Heart left ventricle (tissue), 16 donors: ENCODE data around the gene SLC9A9. TPM values are rescaled to one million over a fixed set of nuclear protein-coding genes. Genes with fewer than 3 reads are reported as not detected.

Experiments
- ATAC-seq, 4 donors: fragments of 200-7000 bp; cut with Tn5 transposase; one replicate each; pipeline ENCODE4 v1.9.1; 2020 to 2022; ENCODE audit warnings: moderate library complexity in 4 of 4, mild to moderate bottlenecking in 3 of 4, moderate number of reproducible peaks in 1 of 4
- DNase-seq, 5 donors: peaks; one replicate each; pipeline ENCODE4 v3.0.0-alpha.2; 2020
- H3K27ac ChIP-seq, 12 donors: fragments of 200-600 bp; sonication (generic) in 4 of 12; one replicate each; pipeline versions ENCODE4 v1.5.0 to v1.8.0; 2016 to 2022; ENCODE audit warnings: mild to moderate bottlenecking in 2 of 12
- H3K27me3 ChIP-seq, 9 donors: fragments of 200-600 bp; sonication (generic) in 2 of 9; one replicate each; pipeline versions ENCODE4 v1.5.1 to v1.8.0; 2016 to 2022; ENCODE audit warnings: mild to moderate bottlenecking in 3 of 9
- H3K36me3 ChIP-seq, 9 donors: fragments of 200-600 bp; sonication (generic) in 2 of 9; one replicate each; pipeline versions ENCODE4 v1.5.0 to v1.8.0; 2018 to 2022; ENCODE audit warnings: mild to moderate bottlenecking in 2 of 9
- H3K4me1 ChIP-seq, 12 donors: fragments of 200-600 bp; sonication (generic) in 4 of 12; one replicate each; pipeline versions ENCODE4 v1.5.0 to v1.8.0; 2016 to 2022; ENCODE audit warnings: mild to moderate bottlenecking in 3 of 12
- H3K4me3 ChIP-seq, 12 donors: fragments of 200-600 bp; sonication (generic) in 4 of 12; one replicate each; pipeline versions ENCODE4 v1.5.0 to v1.8.0; 2017 to 2022; ENCODE audit warnings: mild to moderate bottlenecking in 9 of 12, moderate library complexity in 4 of 12
- H3K9me3 ChIP-seq, 12 donors: fragments of 200-600 bp; sonication (generic) in 4 of 12; one replicate each; pipeline versions ENCODE4 v1.5.0 to v1.8.0; 2016 to 2022; ENCODE audit warnings: mild to moderate bottlenecking in 1 of 12
- POLR2A ChIP-seq, 2 donors: fragments of 450-650 bp; IDR thresholded peaks; one replicate each; pipeline ENCODE4 v1.6.1; 2017; ENCODE audit warnings: antibody characterized with exemption in 2 of 2, mild to moderate bottlenecking in 2 of 2, moderate library complexity in 2 of 2
- WGBS, 4 donors: extraction: QIAGEN DNeasy Blood & Tissue Kit in 2 of 4; methylation state at CpG; one replicate each; pipeline versions ENCODE4 v1.1.5 to v1.1.7; 2013 to 2018; 5-methylcytosine and 5-hydroxymethylcytosine counted together
- intact Hi-C, 10 donors: fragments of 100-400 bp; cut with DNase I; formaldehyde crosslinking; loops; one replicate each; pipeline versions ENCODE4 v1.11.1 to v1.14.2; 2022
- polyA plus RNA-seq, 2 donors: library from polyadenylated mRNA; stranded (reverse); fragments of 200-250 nt; gene quantifications; one replicate each; pipeline ENCODE4 v1.2.3, GENCODE V29; 2013
- total RNA-seq, 9 donors: library from RNA; depleted of rRNA in 2 of 9; stranded (reverse); fragments of >200 nt in 2 of 9; fragmentation: NEBNext Ultra II Directional in 3 of 9; extraction: Animal tissue kit (Norgen Biotek cat#: 25700) in 3 of 9; gene quantifications; one replicate each; pipeline versions ENCODE4 v1.1.0 to v1.2.4, GENCODE V29; 2016 to 2023
- TF ChIP-seq, protein P1 (sequence below), 12 donors: fragments of 200-600 bp; sonication (generic) in 4 of 12; IDR thresholded peaks; one replicate each; pipeline versions ENCODE4 v1.5.0 to v1.8.0; 2018 to 2022; ENCODE audit warnings: antibody characterized with exemption in 12 of 12, mild to moderate bottlenecking in 5 of 12
- donor health status: ischemic (EF 13 %, LVEDD 7.1; RV severe dilation, severe dysfunction).
- donor health status: healthy with polysubstance abuse.
- donor health status: DM: no; HTN: yes; CAD: no.
- donor health status: DM: no; HTN: no; CAD: no.
- donor health status: ischemic (EF 25% LVEDD 6.9; RV normal size, moderate dysfunction).
- donor health status: ischemic (EF 25% LVEDD 5.7; RV mildly dilated, moderate dysfunction).
- donor health status: healthy.
- donor health status: DM: yes; HTN: yes; CAD: no.
- donor health status: ischemic (EF 35%, LVEDD 5.7; RV mildly dilated, moderate dysfunction).
- donor health status: nonischemic (EF 11% LVEDD 7.7; RV severe dilation, severe dysfunction).
- donor health status: DM: yes; HTN: yes; CAD: no.
- donor health status: PGD.
- donor health status: ischemic (EF 29% LVEDD 5.4; RV normal size, mild dysfunction).
- donor health status: nonischemic (EF 23%, LVEDD 6.1; RV moderate dilation, normal function).

The SLC9A9 gene
- total and polyA plus RNA-seq, 11 donors, result 0.76 to 17.5 (median 3.3) TPM

DNA sequence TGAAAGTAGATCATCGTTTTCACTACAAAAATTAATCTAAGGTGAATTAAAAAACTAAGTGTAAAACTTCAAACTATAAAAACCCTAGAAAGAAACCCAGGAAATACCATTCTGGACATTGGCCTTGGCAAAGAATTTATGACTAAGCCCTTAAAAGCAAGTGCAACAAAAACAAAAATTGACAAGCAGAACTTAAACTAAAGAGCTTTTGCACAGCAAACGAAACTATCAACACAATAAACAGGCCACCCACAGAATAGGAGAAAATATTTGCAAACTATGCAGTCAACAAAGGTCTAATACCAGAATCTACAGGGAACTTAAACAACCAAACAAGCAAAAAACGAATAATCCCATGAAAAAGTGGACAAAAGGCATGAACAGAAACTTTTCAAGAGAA is 426.7 kb downstream of the SLC9A9 start:
- intact Hi-C loops, result no loop called here
- H3K27me3 ChIP-seq, result no peaks in the 10 kb centered on the region
- H3K4me1 ChIP-seq, result no peaks in the 10 kb centered on the region
- ATAC-seq (no peak), DNase-seq (no peak)
- WGBS, 4 donors, result 81 to 82% (median 82%) methylated on average over 3 of the region's 3 CpGs
- TF ChIP-seq, protein P1, sequence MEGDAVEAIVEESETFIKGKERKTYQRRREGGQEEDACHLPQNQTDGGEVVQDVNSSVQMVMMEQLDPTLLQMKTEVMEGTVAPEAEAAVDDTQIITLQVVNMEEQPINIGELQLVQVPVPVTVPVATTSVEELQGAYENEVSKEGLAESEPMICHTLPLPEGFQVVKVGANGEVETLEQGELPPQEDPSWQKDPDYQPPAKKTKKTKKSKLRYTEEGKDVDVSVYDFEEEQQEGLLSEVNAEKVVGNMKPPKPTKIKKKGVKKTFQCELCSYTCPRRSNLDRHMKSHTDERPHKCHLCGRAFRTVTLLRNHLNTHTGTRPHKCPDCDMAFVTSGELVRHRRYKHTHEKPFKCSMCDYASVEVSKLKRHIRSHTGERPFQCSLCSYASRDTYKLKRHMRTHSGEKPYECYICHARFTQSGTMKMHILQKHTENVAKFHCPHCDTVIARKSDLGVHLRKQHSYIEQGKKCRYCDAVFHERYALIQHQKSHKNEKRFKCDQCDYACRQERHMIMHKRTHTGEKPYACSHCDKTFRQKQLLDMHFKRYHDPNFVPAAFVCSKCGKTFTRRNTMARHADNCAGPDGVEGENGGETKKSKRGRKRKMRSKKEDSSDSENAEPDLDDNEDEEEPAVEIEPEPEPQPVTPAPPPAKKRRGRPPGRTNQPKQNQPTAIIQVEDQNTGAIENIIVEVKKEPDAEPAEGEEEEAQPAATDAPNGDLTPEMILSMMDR (IDR thresholded peaks at IDR 0.05), result no peak
- peaks cover 0 to 3% (median 0%) of the 10 kb centered on the region in 12 donors for H3K9me3 ChIP-seq
- H3K36me3 ChIP-seq, result no peaks in the 10 kb centered on the region
- no peak overlapping the region for H3K27ac ChIP-seq
- no peak overlapping the region for H3K4me3 ChIP-seq

DNA sequence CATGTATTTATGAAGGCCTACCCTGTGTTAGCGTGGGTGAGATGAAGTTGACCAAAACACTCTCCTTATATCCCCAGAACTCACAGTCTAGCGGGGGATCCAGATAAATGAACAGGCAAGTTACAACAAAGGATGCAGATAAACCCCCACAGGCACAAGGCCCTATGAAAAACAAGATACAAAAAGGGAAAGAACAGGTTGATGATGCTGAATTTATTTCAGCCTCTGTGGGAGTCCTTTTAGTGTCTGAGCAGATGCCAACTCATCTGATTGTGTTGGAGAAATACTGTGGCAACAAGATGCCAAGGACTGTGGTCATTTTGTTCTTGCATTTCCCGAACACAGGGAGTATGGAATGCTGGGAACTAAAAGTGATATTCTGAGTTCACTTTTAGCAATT is 428.7 kb downstream of the SLC9A9 start:
- no peaks in the 10 kb centered on the region for H3K36me3 ChIP-seq
- TF ChIP-seq, protein P1 (IDR thresholded peaks at IDR 0.05), result no peak
- TF ChIP-seq POLR2A (IDR thresholded peaks at IDR 0.05), result no peak
- H3K27ac ChIP-seq, result no peak overlapping the region
- H3K4me3 ChIP-seq, result no peak overlapping the region
- peaks cover 0 to 9% (median 0%) of the 10 kb centered on the region in 12 donors for H3K9me3 ChIP-seq
- no peaks in the 10 kb centered on the region for H3K4me1 ChIP-seq
- intact Hi-C loops, result no loop called here
- no peaks in the 10 kb centered on the region for H3K27me3 ChIP-seq
- DNase-seq (no peak), ATAC-seq (no peak)
- WGBS, 4 donors, result 80 to 94% (median 88%) methylated on average over 3 of the region's 3 CpGs

DNA sequence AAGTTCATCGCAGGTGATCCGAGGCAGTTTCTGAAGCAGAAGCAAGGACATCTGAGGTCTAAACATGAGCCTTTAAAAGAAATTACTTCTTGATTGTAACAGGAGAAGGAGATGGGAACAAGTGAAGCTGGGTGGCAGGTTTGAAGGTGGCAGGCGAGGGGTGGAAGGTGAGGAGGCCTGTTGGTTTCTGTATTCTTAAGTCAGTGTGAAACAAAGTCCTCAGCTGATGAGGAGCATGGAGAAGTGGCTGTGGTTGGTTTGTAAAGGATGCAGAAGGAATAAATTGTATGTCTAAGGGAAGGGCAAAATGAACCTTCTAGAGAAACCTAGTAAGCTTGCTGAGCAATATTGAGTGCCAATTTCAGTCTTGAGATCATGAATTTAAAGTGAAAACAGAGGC is 429.9 kb downstream of the SLC9A9 start:
- Histone ChIP-seq H3K4me1 (no peaks in the 10 kb centered on the region), H3K4me3 (no peak overlapping the region), H3K36me3 (no peaks in the 10 kb centered on the region), H3K27ac (no peak overlapping the region), H3K9me3 (peaks cover 0 to 9% (median 0%) of the 10 kb centered on the region in 12 donors), H3K27me3 (no peaks in the 10 kb centered on the region)
- DNase-seq (no peak), ATAC-seq (no peak)
- WGBS, 4 donors, result 94 to 97% (median 96%) methylated on average over 3 of the region's 3 CpGs
- intact Hi-C loops, result no loop called here
- no peak for TF ChIP-seq POLR2A (IDR thresholded peaks at IDR 0.05)
- TF ChIP-seq, protein P1 (IDR thresholded peaks at IDR 0.05), result no peak

DNA sequence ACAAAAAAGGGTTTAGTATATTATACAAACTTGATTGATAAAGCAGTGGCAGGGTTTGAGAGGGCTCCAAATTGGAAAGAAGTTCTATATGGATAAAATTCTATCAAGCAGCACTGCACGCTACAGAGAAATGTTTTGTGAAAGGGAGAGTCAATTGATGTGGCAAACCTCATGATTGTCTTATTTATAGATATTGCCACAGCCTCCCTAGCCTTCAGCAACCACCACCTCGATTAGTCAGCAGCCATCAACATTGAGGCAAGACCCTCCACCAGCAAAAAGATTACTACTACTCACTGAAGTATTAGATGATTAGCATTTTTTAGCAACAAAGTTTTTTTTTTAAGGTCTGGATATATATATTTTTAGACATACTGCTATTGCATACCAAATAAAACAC is 432.0 kb downstream of the SLC9A9 start:
- ATAC-seq, result no peak
- Histone ChIP-seq H3K27ac (no peak overlapping the region), H3K4me3 (no peak overlapping the region), H3K9me3 (peaks cover 0 to 8% (median 0%) of the 10 kb centered on the region in 12 donors), H3K4me1 (no peaks in the 10 kb centered on the region), H3K27me3 (no peaks in the 10 kb centered on the region), H3K36me3 (no peaks in the 10 kb centered on the region)
- DNase-seq, result no peak
- WGBS, 4 donors, result 89 to 96% (median 93%) methylated on average over 2 of the region's 2 CpGs
- intact Hi-C loops, result no loop called here
- TF ChIP-seq, protein P1 (IDR thresholded peaks at IDR 0.05), result no peak
- TF ChIP-seq POLR2A (IDR thresholded peaks at IDR 0.05), result no peak
